Muscle layer of colon (tissue), 2 donors: ENCODE measurements around the gene MAGI2.

Experiments used
- H3K27ac ChIP-seq: one replicate; pipeline ENCODE4 v1.7.0; 2013; ENCODE audit warnings: low read depth, mild to moderate bottlenecking, low read length, moderate library complexity
- H3K27me3 ChIP-seq, 2 donors: one replicate each; pipeline ENCODE4 v1.7.0; 2013; ENCODE audit warnings: low read length in 2 of 2, mild to moderate bottlenecking in 2 of 2; ENCODE audit not compliant: insufficient read depth in 2 of 2, control insufficient read depth in 1 of 2
- H3K36me3 ChIP-seq: one replicate; pipeline ENCODE4 v1.7.0; 2013; ENCODE audit warnings: mild to moderate bottlenecking, low read length; ENCODE audit not compliant: insufficient read depth
- H3K4me1 ChIP-seq: one replicate; pipeline ENCODE4 v1.7.0; 2013; ENCODE audit warnings: mild to moderate bottlenecking, low read length; ENCODE audit not compliant: insufficient read depth
- H3K4me3 ChIP-seq, 2 donors: one replicate each; pipeline ENCODE4 v1.7.0; 2013; ENCODE audit warnings: low read length in 2 of 2, low read depth in 1 of 2, mild to moderate bottlenecking in 1 of 2, moderate library complexity in 1 of 2
- H3K9ac ChIP-seq: one replicate; pipeline ENCODE4 v1.7.0; 2013; ENCODE audit warnings: low read length
- H3K9me3 ChIP-seq: one replicate; pipeline ENCODE4 v1.7.0; 2013; ENCODE audit warnings: mild to moderate bottlenecking, low read length
- donor health status: abdominal sarcoma.
- donor health status: Adenocarcinoma of cecum.

The MAGI2 gene

DNA sequence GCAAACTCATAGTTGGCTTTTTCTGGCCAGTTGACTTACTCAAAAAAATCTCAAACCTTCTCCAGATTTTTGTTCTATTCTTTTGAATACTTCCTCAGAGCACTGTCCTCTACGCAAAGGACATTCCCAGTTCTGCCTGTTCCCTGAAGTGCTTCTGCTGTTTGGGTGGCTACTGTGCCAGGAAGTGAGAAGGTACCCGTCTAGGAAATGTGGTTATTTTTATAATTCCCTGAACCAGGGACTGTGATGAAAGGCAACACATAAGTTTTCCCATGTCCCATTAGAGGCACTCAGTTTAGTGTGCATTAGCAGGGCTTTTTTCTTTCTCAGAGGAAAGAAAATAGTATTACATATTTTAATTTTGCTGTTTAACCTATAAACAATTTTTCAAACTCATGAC lies 1284.6 kb downstream of the MAGI2 start:
- Histone ChIP-seq H3K36me3 (no peaks in the 10 kb centered on the region), H3K27me3 (no peaks in the 10 kb centered on the region), H3K4me1 (peaks cover 6% of the 10 kb centered on the region), H3K9ac (no peak overlapping the region), H3K27ac (no peak overlapping the region), H3K4me3 (no peak overlapping the region), H3K9me3 (no peaks in the 10 kb centered on the region)

DNA sequence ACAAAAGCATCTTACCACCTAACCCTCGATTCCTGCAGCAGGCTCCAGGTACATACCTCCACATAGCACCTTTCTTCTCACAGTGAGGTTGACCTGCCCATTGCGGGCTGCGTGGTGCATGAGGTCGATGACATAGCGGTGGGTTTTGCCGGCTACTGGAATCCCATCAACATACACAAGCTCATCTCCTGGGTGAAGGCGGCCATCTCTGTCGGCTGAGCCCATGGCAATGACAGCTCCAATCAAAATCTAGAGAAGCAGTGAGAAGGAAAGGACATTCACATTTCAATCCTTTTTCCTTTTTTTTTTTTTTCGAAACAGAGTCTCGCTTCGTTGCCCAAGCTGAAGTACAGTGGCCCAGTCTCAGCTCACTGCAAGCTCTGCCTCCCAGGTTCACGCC lies 1285.6 kb downstream of the MAGI2 start:
- Histone ChIP-seq H3K4me3 (no peak overlapping the region), H3K9me3 (no peaks in the 10 kb centered on the region), H3K4me1 (peaks cover 3% of the 10 kb centered on the region), H3K9ac (no peak overlapping the region), H3K27ac (no peak overlapping the region), H3K27me3 (no peaks in the 10 kb centered on the region), H3K36me3 (no peaks in the 10 kb centered on the region)

DNA sequence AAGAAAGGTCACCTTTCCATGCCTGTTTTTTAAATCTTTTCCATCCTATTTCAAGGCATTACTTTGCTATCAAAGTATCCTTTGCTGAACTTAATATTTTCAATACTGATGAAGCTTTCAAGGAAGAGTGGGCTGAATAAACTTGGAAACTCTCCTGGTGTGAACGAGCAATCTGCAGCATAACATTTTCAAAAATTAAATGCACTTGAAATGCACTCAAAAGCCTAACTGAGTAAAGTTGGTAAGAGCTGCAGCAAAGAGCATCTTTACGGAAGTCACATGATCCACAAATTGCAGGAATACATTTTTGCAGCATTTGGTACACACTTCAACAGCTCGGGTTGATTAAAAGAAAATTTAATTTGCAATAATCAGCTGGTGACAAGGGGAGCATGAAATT lies 1287.6 kb downstream of the MAGI2 start:
- Histone ChIP-seq H3K4me3 (no peak overlapping the region), H3K9ac (no peak overlapping the region), H3K4me1 (no peaks in the 10 kb centered on the region), H3K27me3 (no peaks in the 10 kb centered on the region), H3K27ac (no peak overlapping the region), H3K36me3 (no peaks in the 10 kb centered on the region), H3K9me3 (no peaks in the 10 kb centered on the region)

DNA sequence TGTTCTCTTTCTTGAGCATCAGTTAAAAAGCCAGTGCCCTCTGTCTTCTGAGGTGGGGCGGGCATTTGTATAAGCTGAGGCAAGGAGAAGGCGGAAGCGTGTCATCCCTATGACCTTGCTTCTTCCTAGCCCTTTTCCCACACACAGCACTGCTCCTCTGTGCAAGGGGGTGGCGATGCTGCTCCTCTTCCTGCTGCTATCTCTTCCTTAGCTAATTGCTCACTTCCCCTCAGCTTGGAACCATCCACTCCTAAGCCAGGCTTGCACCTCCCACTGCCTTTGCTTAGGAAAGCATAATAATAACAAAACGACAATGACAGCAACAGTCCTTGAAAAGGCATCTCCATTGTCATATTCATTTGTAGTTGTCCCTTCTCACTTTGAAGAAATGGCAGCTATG lies 1288.0 kb downstream of the MAGI2 start:
- Histone ChIP-seq H3K27ac (no peak overlapping the region), H3K4me1 (no peaks in the 10 kb centered on the region)

GRCh38 chr7:78164459-78164858 lies 1289.0 kb downstream of the MAGI2 start:
- H3K36me3 ChIP-seq: peaks cover 5% of the 10 kb centered on the region
- H3K9ac ChIP-seq: no peak overlapping the region
- no peaks in the 10 kb centered on the region for H3K27me3 ChIP-seq
- no peaks in the 10 kb centered on the region for H3K4me1 ChIP-seq
- no peaks in the 10 kb centered on the region for H3K9me3 ChIP-seq
- no peak overlapping the region for H3K27ac ChIP-seq
- no peak overlapping the region for H3K4me3 ChIP-seq

More for the DNA sequence above, 1288.0 kb downstream of the MAGI2 start:
- no peak overlapping the region for H3K4me3 ChIP-seq
- H3K36me3 ChIP-seq: no peaks in the 10 kb centered on the region
- no peaks in the 10 kb centered on the region for H3K9me3 ChIP-seq
- H3K9ac ChIP-seq: no peak overlapping the region
- H3K27me3 ChIP-seq: no peaks in the 10 kb centered on the region

DNA sequence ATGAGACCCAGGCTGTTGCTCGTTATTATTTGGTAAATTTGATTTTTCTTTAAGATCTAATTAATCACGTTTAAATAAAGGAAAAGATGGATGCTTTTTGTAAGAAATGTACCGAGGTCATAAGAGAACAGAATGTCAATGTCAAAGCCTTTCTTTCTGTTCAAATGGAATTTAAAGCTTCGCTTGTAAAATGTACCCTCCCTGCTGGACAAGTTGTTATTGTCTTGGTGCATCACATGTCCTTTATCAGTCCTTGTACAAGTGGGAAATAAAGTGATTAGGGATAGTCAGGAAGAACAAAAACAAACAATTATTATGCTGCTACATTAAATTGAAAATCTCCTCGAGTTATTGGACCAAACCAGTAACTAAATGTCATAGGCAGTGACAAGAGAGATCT lies 1291.7 kb downstream of the MAGI2 start:
- Histone ChIP-seq H3K9ac (no peak overlapping the region), H3K4me1 (no peaks in the 10 kb centered on the region), H3K27me3 (no peaks in the 10 kb centered on the region), H3K36me3 (peaks cover 5% of the 10 kb centered on the region), H3K27ac (no peak overlapping the region), H3K9me3 (no peaks in the 10 kb centered on the region), H3K4me3 (no peak overlapping the region)

GRCh38 chr7:78159545-78159944 lies 1293.9 kb downstream of the MAGI2 start:
- Histone ChIP-seq H3K4me1 (no peaks in the 10 kb centered on the region), H3K36me3 (peaks cover 5% of the 10 kb centered on the region), H3K9ac (no peak overlapping the region), H3K27me3 (no peaks in the 10 kb centered on the region), H3K4me3 (no peak overlapping the region), H3K9me3 (no peaks in the 10 kb centered on the region), H3K27ac (no peak overlapping the region)

DNA sequence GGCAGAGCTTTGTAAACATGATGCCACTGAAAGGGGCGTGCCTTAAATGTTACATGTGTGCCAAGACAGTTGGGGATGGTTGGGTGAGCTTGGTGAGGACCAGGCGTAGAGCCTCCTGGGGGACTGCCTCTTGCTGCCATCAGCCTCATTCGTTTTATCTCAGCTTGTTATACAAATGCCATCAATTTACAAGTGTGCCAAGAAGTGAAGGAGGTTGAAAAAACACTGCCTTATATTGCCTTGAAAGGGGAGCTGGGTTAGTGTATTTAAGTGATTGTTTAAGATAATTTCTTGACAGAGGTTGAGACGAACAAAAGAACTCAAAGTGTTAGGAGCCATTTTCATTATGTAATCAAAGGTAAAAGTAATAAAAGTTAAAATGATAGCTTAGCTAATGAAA lies 1300.2 kb downstream of the MAGI2 start:
- H3K9me3 ChIP-seq: no peaks in the 10 kb centered on the region
- H3K36me3 ChIP-seq: no peaks in the 10 kb centered on the region
- H3K27me3 ChIP-seq: no peaks in the 10 kb centered on the region
- no peak overlapping the region for H3K27ac ChIP-seq
- H3K4me1 ChIP-seq: no peaks in the 10 kb centered on the region
- no peak overlapping the region for H3K4me3 ChIP-seq
- H3K9ac ChIP-seq: no peak overlapping the region

DNA sequence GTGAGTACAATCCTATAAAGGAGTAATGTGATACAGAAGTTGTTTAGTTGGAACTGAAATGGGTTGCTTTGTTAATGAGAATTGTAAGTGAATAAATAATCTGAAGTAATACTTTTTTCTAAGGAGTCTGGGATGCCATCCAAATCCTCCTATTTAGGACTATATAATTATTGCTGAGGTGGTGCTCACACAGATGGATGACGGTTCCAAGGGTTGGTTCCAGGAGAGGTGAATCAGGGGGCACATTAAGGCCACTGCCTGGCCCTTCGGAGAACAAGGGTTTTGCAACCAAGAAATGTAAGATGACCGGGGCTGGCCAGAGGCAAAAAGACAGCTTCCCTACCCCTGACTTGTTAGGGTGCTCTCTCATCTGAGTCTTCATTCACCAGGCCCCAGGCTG lies 1302.2 kb downstream of the MAGI2 start:
- Histone ChIP-seq H3K9ac (no peak overlapping the region), H3K27me3 (no peaks in the 10 kb centered on the region), H3K27ac (no peak overlapping the region), H3K36me3 (no peaks in the 10 kb centered on the region), H3K4me3 (no peak overlapping the region), H3K4me1 (no peaks in the 10 kb centered on the region), H3K9me3 (no peaks in the 10 kb centered on the region)

DNA sequence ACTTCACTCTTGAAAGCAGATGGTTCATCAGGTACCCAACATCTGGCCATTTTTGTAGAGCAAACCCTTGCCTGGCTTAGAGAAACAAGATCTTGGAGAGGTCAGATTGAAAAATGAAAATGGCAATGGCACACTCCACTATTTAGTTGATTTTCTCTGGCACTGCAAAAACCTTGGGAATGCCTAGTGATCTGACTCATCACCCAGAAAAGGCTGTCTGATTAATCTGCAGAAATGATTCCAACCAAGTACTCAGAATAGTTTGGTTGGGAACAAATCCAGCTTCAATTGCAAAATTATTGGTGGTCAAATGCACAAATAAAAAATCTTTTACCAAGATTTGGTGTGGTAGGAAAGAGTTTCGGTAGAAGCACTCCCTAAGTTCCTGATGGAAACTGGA lies 1303.7 kb downstream of the MAGI2 start:
- Histone ChIP-seq H3K27me3 (no peaks in the 10 kb centered on the region), H3K9ac (no peak overlapping the region), H3K27ac (no peak overlapping the region), H3K4me1 (no peaks in the 10 kb centered on the region), H3K9me3 (no peaks in the 10 kb centered on the region), H3K36me3 (no peaks in the 10 kb centered on the region), H3K4me3 (no peak overlapping the region)

DNA sequence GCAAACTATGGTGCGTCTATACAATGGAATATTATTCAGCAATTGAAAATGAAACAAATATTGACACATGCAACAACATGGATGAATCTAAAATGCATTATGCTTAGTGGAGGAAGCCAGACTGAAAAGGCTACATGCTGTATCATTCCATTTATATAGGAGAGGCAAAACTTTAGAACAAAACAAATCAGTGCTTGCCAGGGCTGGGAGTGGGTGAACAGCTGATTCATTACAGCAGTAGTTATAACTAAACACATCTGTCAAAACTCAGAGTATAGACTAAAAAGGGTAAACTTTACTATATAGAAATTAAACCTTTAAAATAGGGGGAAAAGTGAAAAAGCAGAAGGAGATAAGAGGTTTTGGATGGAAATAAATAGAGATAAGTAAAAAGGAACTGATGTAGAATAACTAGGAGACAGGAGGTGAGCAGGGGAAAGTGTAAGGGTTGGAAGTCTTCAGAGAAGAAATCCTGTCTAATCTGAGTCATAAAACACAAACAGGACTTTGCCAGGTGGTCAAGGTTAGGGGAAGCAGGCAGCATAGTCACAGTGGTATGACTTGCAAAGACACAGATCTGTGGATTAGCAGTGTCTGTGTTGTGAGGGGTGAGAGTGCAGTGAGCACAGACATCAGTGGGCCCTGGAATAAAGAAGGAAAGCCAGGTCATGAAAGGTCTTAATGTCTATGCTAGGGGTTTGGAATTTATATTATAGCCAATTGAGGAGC lies 1305.1 kb downstream of the MAGI2 start:
- no peak overlapping the region for H3K9ac ChIP-seq
- H3K27ac ChIP-seq: no peak overlapping the region
- no peak overlapping the region for H3K4me3 ChIP-seq
- H3K9me3 ChIP-seq: no peaks in the 10 kb centered on the region
- no peaks in the 10 kb centered on the region for H3K36me3 ChIP-seq
- no peaks in the 10 kb centered on the region for H3K4me1 ChIP-seq
- no peaks in the 10 kb centered on the region for H3K27me3 ChIP-seq

GRCh38 chr7:78146546-78146945 lies 1306.9 kb downstream of the MAGI2 start:
- Histone ChIP-seq H3K4me3 (no peak overlapping the region), H3K36me3 (no peaks in the 10 kb centered on the region), H3K9ac (no peak overlapping the region), H3K27me3 (no peaks in the 10 kb centered on the region), H3K27ac (no peak overlapping the region), H3K9me3 (no peaks in the 10 kb centered on the region), H3K4me1 (no peaks in the 10 kb centered on the region)
